ENCODE data around the gene TMEM169. TPM values are rescaled to one million over a fixed set of nuclear protein-coding genes. Genes with fewer than 3 reads are reported as not detected.

TMEM169 gene
- total and polyA plus RNA-seq, 2 of the 13 experiments (the other 11 are each of a cell fraction or from before 2014, with no cell fraction given): 1.5 to 4.5 TPM

DNA sequence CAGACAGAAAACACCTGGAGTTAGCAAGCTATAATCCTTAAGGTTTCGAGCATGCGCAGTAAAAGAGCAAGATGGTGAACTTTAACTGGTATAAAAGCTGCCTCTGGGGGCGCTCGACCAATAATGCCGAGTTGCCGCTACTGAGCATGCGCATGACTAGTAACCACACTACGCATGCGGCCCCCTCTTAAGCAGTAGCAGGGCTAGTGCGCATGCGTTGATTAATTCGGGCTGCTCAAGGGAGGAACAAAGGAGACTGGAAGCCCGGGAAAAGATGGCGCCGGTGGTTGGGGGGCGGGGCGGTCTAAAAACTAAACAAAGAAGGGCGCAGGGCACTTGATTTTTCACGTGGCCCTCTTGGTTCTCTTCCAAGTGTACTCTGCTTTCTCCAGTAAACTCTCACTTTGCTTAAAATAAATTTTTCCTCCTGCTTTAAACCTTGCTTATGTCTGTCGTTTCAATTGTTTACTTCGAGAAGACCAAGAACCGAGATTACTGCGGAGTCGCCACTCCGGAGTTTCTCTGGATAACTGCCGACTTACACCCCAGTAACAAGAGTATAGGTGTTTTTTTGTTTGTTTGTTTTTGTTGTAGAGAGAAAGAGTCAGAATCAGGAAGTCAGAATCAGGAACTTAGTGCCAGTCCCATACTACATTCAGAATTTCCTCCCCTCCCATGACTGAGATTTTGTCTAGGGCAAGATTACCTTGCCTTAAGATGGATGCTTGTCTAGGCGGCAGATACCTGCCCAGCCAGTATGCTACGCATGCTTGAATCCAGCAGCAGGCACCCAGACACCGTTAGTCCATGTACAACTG lies 33.2 kb downstream of the TMEM169 start (continued):
- TF ChIP-seq PHB2 (IDR thresholded peaks at IDR 0.05; ENCODE audit: partially characterized antibody) (no peak), FOXA3 (CRISPR knock-in tag; IDR thresholded peaks at IDR 0.05) (peak; percentile 2; the same call in 1 of the 2 replicates), FOXK1 (CRISPR knock-in tag; IDR thresholded peaks at IDR 0.05; ENCODE audit: borderline replicate concordance, low read depth) (peak; percentile 38; the same call in 1 of the 2 replicates), ZNF761 (CRISPR knock-in tag; conservative IDR thresholded peaks at IDR 0.05) (0 out of 2 replicates have a peak, but pooled peaks have one; percentile 61), GABPA (IDR thresholded peaks at IDR 0.05; ENCODE audit: low read depth, low read length) (no peak), GABPA (CRISPR knock-in tag; IDR thresholded peaks at IDR 0.05; ENCODE audit: low read depth) (0 out of 2 replicates have a peak, but pooled peaks have one; percentile 33), PAX8 (CRISPR knock-in tag; IDR thresholded peaks at IDR 0.05; ENCODE audit: borderline replicate concordance) (no peak), ZFX (CRISPR knock-in tag; IDR thresholded peaks at IDR 0.05; ENCODE audit: low read depth) (peak; percentile 35; the same call in 1 of the 2 replicates)
- TF ChIP-seq, protein P1, sequence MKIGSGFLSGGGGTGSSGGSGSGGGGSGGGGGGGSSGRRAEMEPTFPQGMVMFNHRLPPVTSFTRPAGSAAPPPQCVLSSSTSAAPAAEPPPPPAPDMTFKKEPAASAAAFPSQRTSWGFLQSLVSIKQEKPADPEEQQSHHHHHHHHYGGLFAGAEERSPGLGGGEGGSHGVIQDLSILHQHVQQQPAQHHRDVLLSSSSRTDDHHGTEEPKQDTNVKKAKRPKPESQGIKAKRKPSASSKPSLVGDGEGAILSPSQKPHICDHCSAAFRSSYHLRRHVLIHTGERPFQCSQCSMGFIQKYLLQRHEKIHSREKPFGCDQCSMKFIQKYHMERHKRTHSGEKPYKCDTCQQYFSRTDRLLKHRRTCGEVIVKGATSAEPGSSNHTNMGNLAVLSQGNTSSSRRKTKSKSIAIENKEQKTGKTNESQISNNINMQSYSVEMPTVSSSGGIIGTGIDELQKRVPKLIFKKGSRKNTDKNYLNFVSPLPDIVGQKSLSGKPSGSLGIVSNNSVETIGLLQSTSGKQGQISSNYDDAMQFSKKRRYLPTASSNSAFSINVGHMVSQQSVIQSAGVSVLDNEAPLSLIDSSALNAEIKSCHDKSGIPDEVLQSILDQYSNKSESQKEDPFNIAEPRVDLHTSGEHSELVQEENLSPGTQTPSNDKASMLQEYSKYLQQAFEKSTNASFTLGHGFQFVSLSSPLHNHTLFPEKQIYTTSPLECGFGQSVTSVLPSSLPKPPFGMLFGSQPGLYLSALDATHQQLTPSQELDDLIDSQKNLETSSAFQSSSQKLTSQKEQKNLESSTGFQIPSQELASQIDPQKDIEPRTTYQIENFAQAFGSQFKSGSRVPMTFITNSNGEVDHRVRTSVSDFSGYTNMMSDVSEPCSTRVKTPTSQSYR (CRISPR knock-in tag; IDR thresholded peaks at IDR 0.05; ENCODE audit: borderline replicate concordance): peak; percentile 69; the same call in 1 of the 2 replicates
- TF ChIP-seq, protein P2, sequence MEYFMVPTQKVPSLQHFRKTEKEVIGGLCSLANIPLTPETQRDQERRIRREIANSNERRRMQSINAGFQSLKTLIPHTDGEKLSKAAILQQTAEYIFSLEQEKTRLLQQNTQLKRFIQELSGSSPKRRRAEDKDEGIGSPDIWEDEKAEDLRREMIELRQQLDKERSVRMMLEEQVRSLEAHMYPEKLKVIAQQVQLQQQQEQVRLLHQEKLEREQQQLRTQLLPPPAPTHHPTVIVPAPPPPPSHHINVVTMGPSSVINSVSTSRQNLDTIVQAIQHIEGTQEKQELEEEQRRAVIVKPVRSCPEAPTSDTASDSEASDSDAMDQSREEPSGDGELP (IDR thresholded peaks at IDR 0.05; ENCODE audit: borderline replicate concordance, low read depth): no peak
- TF ChIP-seq, protein P3, sequence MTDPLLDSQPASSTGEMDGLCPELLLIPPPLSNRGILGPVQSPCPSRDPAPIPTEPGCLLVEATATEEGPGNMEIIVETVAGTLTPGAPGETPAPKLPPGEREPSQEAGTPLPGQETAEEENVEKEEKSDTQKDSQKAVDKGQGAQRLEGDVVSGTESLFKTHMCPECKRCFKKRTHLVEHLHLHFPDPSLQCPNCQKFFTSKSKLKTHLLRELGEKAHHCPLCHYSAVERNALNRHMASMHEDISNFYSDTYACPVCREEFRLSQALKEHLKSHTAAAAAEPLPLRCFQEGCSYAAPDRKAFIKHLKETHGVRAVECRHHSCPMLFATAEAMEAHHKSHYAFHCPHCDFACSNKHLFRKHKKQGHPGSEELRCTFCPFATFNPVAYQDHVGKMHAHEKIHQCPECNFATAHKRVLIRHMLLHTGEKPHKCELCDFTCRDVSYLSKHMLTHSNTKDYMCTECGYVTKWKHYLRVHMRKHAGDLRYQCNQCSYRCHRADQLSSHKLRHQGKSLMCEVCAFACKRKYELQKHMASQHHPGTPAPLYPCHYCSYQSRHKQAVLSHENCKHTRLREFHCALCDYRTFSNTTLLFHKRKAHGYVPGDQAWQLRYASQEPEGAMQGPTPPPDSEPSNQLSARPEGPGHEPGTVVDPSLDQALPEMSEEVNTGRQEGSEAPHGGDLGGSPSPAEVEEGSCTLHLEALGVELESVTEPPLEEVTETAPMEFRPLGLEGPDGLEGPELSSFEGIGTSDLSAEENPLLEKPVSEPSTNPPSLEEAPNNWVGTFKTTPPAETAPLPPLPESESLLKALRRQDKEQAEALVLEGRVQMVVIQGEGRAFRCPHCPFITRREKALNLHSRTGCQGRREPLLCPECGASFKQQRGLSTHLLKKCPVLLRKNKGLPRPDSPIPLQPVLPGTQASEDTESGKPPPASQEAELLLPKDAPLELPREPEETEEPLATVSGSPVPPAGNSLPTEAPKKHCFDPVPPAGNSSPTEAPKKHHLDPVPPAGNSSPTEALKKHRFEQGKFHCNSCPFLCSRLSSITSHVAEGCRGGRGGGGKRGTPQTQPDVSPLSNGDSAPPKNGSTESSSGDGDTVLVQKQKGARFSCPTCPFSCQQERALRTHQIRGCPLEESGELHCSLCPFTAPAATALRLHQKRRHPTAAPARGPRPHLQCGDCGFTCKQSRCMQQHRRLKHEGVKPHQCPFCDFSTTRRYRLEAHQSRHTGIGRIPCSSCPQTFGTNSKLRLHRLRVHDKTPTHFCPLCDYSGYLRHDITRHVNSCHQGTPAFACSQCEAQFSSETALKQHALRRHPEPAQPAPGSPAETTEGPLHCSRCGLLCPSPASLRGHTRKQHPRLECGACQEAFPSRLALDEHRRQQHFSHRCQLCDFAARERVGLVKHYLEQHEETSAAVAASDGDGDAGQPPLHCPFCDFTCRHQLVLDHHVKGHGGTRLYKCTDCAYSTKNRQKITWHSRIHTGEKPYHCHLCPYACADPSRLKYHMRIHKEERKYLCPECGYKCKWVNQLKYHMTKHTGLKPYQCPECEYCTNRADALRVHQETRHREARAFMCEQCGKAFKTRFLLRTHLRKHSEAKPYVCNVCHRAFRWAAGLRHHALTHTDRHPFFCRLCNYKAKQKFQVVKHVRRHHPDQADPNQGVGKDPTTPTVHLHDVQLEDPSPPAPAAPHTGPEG (CRISPR knock-in tag; IDR thresholded peaks at IDR 0.05): 0 out of 2 replicates have a peak, but pooled peaks have one; percentile 46
- TF ChIP-seq, protein P4, sequence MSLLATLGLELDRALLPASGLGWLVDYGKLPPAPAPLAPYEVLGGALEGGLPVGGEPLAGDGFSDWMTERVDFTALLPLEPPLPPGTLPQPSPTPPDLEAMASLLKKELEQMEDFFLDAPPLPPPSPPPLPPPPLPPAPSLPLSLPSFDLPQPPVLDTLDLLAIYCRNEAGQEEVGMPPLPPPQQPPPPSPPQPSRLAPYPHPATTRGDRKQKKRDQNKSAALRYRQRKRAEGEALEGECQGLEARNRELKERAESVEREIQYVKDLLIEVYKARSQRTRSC (CRISPR knock-in tag; IDR thresholded peaks at IDR 0.05; ENCODE audit: low read depth): 0 out of 2 replicates have a peak, but pooled peaks have one; percentile 57
